ENCODE results near the gene GJB4. TPM values are rescaled to one million over a fixed set of nuclear protein-coding genes. Genes with fewer than 3 reads are reported as not detected.

Gene GJB4
- total RNA-seq, 1 experiment from 2014 or later, result 0.07 TPM

DNA sequence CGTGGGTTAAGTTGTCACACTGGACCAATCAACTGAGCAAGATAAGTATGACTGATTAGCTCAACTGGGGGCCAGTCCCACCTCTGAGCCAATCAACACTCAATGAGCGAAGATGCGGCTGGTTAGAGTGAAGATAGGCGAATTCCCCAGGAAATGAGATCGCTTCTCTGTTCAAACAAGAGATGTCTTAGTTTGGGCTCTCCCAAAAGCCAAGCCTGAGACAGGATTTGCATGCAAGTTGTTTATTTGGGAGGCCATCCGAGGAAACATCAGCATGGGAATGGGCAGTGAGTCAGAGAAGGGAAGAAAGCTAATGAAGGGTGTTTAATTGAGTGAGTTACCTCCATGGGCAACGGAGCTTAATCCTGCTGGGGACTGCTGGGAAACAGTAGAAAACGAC is 9.5 kb upstream of the GJB4 start:
- peaks cover 19% of the 10 kb centered on the region for H3K4me1 Mint-ChIP-seq
- H3K4me3 Mint-ChIP-seq, result no peak overlapping the region
- CTCF ChIA-PET, result interaction anchor here (1.1 to 2.1 kb wide), 3 partner anchors 9 to 203 kb away, joined by 3 to 8 read pairs (median 5); partner anchors contain the start of gene GJB4
- peak overlapping the region; percentile 61; the same call in 1 of the 2 replicates for H3K27ac Mint-ChIP-seq
- no peaks in the 10 kb centered on the region for H3K36me3 Mint-ChIP-seq
- POLR2A ChIA-PET, result no interaction called here
- no peaks in the 10 kb centered on the region for H3K9me3 Mint-ChIP-seq
- no peaks in the 10 kb centered on the region for H3K27me3 Mint-ChIP-seq (ENCODE audit: low read depth)
- TF ChIP-seq, protein P1, sequence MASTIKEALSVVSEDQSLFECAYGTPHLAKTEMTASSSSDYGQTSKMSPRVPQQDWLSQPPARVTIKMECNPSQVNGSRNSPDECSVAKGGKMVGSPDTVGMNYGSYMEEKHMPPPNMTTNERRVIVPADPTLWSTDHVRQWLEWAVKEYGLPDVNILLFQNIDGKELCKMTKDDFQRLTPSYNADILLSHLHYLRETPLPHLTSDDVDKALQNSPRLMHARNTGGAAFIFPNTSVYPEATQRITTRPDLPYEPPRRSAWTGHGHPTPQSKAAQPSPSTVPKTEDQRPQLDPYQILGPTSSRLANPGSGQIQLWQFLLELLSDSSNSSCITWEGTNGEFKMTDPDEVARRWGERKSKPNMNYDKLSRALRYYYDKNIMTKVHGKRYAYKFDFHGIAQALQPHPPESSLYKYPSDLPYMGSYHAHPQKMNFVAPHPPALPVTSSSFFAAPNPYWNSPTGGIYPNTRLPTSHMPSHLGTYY (CRISPR knock-in tag; IDR thresholded peaks at IDR 0.05), result no peak
- TF ChIP-seq, protein P2, sequence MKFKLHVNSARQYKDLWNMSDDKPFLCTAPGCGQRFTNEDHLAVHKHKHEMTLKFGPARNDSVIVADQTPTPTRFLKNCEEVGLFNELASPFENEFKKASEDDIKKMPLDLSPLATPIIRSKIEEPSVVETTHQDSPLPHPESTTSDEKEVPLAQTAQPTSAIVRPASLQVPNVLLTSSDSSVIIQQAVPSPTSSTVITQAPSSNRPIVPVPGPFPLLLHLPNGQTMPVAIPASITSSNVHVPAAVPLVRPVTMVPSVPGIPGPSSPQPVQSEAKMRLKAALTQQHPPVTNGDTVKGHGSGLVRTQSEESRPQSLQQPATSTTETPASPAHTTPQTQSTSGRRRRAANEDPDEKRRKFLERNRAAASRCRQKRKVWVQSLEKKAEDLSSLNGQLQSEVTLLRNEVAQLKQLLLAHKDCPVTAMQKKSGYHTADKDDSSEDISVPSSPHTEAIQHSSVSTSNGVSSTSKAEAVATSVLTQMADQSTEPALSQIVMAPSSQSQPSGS (CRISPR knock-in tag; IDR thresholded peaks at IDR 0.05; ENCODE audit: borderline replicate concordance, low read depth), result no peak
- TF ChIP-seq NR1H2 (CRISPR knock-in tag; IDR thresholded peaks at IDR 0.05) (no peak), SP1 (CRISPR knock-in tag; conservative IDR thresholded peaks at IDR 0.05) (no peak), GTF2I (CRISPR knock-in tag; conservative IDR thresholded peaks at IDR 0.05) (no peak), JAZF1 (CRISPR knock-in tag; IDR thresholded peaks at IDR 0.05) (no peak), SMAD4 (CRISPR knock-in tag; IDR thresholded peaks at IDR 0.05) (no peak), FOXP1 (CRISPR knock-in tag; IDR thresholded peaks at IDR 0.05; ENCODE audit: borderline replicate concordance) (no peak), ZNF219 (CRISPR knock-in tag; IDR thresholded peaks at IDR 0.05; ENCODE audit: borderline replicate concordance) (no peak), NFATC4 (CRISPR knock-in tag; IDR thresholded peaks at IDR 0.05) (no peak)
- TF ChIP-seq, protein P3, sequence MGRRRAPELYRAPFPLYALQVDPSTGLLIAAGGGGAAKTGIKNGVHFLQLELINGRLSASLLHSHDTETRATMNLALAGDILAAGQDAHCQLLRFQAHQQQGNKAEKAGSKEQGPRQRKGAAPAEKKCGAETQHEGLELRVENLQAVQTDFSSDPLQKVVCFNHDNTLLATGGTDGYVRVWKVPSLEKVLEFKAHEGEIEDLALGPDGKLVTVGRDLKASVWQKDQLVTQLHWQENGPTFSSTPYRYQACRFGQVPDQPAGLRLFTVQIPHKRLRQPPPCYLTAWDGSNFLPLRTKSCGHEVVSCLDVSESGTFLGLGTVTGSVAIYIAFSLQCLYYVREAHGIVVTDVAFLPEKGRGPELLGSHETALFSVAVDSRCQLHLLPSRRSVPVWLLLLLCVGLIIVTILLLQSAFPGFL (CRISPR knock-in tag; IDR thresholded peaks at IDR 0.05; ENCODE audit: borderline replicate concordance), result no peak
- TF ChIP-seq, protein P4, sequence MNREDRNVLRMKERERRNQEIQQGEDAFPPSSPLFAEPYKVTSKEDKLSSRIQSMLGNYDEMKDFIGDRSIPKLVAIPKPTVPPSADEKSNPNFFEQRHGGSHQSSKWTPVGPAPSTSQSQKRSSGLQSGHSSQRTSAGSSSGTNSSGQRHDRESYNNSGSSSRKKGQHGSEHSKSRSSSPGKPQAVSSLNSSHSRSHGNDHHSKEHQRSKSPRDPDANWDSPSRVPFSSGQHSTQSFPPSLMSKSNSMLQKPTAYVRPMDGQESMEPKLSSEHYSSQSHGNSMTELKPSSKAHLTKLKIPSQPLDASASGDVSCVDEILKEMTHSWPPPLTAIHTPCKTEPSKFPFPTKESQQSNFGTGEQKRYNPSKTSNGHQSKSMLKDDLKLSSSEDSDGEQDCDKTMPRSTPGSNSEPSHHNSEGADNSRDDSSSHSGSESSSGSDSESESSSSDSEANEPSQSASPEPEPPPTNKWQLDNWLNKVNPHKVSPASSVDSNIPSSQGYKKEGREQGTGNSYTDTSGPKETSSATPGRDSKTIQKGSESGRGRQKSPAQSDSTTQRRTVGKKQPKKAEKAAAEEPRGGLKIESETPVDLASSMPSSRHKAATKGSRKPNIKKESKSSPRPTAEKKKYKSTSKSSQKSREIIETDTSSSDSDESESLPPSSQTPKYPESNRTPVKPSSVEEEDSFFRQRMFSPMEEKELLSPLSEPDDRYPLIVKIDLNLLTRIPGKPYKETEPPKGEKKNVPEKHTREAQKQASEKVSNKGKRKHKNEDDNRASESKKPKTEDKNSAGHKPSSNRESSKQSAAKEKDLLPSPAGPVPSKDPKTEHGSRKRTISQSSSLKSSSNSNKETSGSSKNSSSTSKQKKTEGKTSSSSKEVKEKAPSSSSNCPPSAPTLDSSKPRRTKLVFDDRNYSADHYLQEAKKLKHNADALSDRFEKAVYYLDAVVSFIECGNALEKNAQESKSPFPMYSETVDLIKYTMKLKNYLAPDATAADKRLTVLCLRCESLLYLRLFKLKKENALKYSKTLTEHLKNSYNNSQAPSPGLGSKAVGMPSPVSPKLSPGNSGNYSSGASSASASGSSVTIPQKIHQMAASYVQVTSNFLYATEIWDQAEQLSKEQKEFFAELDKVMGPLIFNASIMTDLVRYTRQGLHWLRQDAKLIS (CRISPR knock-in tag; IDR thresholded peaks at IDR 0.05; ENCODE audit: borderline replicate concordance), result no peak
- TF ChIP-seq, protein P5, sequence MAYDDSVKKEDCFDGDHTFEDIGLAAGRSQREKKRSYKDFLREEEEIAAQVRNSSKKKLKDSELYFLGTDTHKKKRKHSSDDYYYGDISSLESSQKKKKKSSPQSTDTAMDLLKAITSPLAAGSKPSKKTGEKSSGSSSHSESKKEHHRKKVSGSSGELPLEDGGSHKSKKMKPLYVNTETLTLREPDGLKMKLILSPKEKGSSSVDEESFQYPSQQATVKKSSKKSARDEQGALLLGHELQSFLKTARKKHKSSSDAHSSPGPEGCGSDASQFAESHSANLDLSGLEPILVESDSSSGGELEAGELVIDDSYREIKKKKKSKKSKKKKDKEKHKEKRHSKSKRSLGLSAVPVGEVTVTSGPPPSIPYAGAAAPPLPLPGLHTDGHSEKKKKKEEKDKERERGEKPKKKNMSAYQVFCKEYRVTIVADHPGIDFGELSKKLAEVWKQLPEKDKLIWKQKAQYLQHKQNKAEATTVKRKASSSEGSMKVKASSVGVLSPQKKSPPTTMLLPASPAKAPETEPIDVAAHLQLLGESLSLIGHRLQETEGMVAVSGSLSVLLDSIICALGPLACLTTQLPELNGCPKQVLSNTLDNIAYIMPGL (CRISPR knock-in tag; IDR thresholded peaks at IDR 0.05), result no peak
- TF ChIP-seq, protein P6, sequence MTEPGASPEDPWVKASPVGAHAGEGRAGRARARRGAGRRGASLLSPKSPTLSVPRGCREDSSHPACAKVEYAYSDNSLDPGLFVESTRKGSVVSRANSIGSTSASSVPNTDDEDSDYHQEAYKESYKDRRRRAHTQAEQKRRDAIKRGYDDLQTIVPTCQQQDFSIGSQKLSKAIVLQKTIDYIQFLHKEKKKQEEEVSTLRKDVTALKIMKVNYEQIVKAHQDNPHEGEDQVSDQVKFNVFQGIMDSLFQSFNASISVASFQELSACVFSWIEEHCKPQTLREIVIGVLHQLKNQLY (CRISPR knock-in tag; IDR thresholded peaks at IDR 0.05), result no peak
- TF ChIP-seq, protein P7, sequence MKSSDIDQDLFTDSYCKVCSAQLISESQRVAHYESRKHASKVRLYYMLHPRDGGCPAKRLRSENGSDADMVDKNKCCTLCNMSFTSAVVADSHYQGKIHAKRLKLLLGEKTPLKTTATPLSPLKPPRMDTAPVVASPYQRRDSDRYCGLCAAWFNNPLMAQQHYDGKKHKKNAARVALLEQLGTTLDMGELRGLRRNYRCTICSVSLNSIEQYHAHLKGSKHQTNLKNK (CRISPR knock-in tag; IDR thresholded peaks at IDR 0.05), result no peak
- no peak for DNase-seq (ENCODE audit: low spot score)
- ATAC-seq, result peak; percentile 50
